Neural cell (in vitro differentiated cells): ENCODE measurements around the gene CDCA3. TPM values are rescaled to one million over a fixed set of nuclear protein-coding genes. Genes with fewer than 3 reads are reported as not detected.

ENCODE experiments used
- polyA plus RNA-seq: library from polyadenylated mRNA; depleted of rRNA; stranded (reverse); fragments of >200 nt; gene quantifications from 2 replicates; pipeline ENCODE4 v1.2.3, GENCODE V29; 2014

Gene CDCA3
- polyA plus RNA-seq, 1 donor from 2014 or later = 7.3 TPM

Other genes starting within 250 kb of the CDCA3 start
- gene CHD4, start 243.9 kb downstream of the CDCA3 start, polyA plus RNA-seq = 146 and 173 TPM in 2 replicates
- 0.48 TPM in 1 of 2 replicates, not detected in the other for gene LPAR5, start 215.3 kb downstream of the CDCA3 start, polyA plus RNA-seq
- 1.6 and 4.7 TPM in 2 replicates for gene ACRBP, start 203.9 kb downstream of the CDCA3 start, polyA plus RNA-seq
- 522 and 540 TPM in 2 replicates for gene ING4, start 188.2 kb downstream of the CDCA3 start, polyA plus RNA-seq
- gene ZNF384, start 161.9 kb downstream of the CDCA3 start, polyA plus RNA-seq = 25.8 and 30.2 TPM in 2 replicates
- 2.1 and 4.4 TPM in 2 replicates for gene PIANP, start 150.5 kb downstream of the CDCA3 start, polyA plus RNA-seq
- 45.8 and 50.2 TPM in 2 replicates for gene COPS7A, start 127.2 kb downstream of the CDCA3 start, polyA plus RNA-seq
- gene MLF2, start 98.1 kb downstream of the CDCA3 start, polyA plus RNA-seq = 134 and 176 TPM in 2 replicates
- gene PTMS, start 84.9 kb downstream of the CDCA3 start, polyA plus RNA-seq = 504 and 557 TPM in 2 replicates
- 1.4 and 2.0 TPM in 2 replicates for gene LAG3, start 78.8 kb downstream of the CDCA3 start, polyA plus RNA-seq
- gene CD4, start 61.8 kb downstream of the CDCA3 start, polyA plus RNA-seq = not detected in 2 replicates
- gene GPR162, start 29.5 kb downstream of the CDCA3 start, polyA plus RNA-seq = 82.8 and 117 TPM in 2 replicates
- 58.9 and 66.1 TPM in 2 replicates for gene P3H3, start 22.9 kb downstream of the CDCA3 start, polyA plus RNA-seq
- 18.8 and 19.0 TPM in 2 replicates for gene GNB3, start 10.4 kb downstream of the CDCA3 start, polyA plus RNA-seq
- 120 and 130 TPM in 2 replicates for gene USP5, start 864 bp upstream of the CDCA3 start, polyA plus RNA-seq
- 288 and 292 TPM in 2 replicates for gene TPI1, start 16.2 kb upstream of the CDCA3 start, polyA plus RNA-seq
- 12.8 and 14.2 TPM in 2 replicates for gene SPSB2, start 22.0 kb upstream of the CDCA3 start, polyA plus RNA-seq
- gene LRRC23, start 53.5 kb upstream of the CDCA3 start, polyA plus RNA-seq = 13.6 and 20.5 TPM in 2 replicates
- 193 and 228 TPM in 2 replicates for gene ENO2, start 63.3 kb upstream of the CDCA3 start, polyA plus RNA-seq
- gene ATN1, start 76.7 kb upstream of the CDCA3 start, polyA plus RNA-seq = 9.2 and 13.7 TPM in 2 replicates
- gene RNU7-1, start 92.5 kb upstream of the CDCA3 start, polyA plus RNA-seq = not detected in 2 replicates
- 477 and 500 TPM in 2 replicates for gene C12orf57, start 92.7 kb upstream of the CDCA3 start, polyA plus RNA-seq
- not detected in 2 replicates for gene PTPN6, start 100.1 kb upstream of the CDCA3 start, polyA plus RNA-seq
- gene PHB2, start 119.4 kb upstream of the CDCA3 start, polyA plus RNA-seq = 210 and 230 TPM in 2 replicates
- gene EMG1, start 119.6 kb upstream of the CDCA3 start, polyA plus RNA-seq = 27.3 and 33.2 TPM in 2 replicates
- gene LPCAT3, start 167.2 kb upstream of the CDCA3 start, polyA plus RNA-seq = 10.8 and 14.4 TPM in 2 replicates
- 4.9 and 12.6 TPM in 2 replicates for gene C1S, start 209.4 kb upstream of the CDCA3 start, polyA plus RNA-seq
- gene C1R, start 241.2 kb upstream of the CDCA3 start, polyA plus RNA-seq = 1.7 and 1.9 TPM in 2 replicates